Measurements from ENCODE around the gene ANKRD12. TPM values are rescaled to one million over a fixed set of nuclear protein-coding genes. Genes with fewer than 3 reads are reported as not detected.
A peak's percentile ranks its signal among the peaks of the same experiment; 100 is the strongest.

ANKRD12 gene
- polyA plus RNA-seq, 1 donor (not counting 4 experiments of a cell fraction or from before 2014, with no cell fraction given), result 8.0 TPM

GRCh38 chr18:9109523-9109922 lies 27.1 kb upstream of the ANKRD12 start:
- dilution Hi-C loops (cut with MboI; ENCODE audit: extremely low pct_ligation_motif_present, low sequenced_read_pairs), result no loop called here
- peaks cover 29% of the 10 kb centered on the region for H3K4me1 ChIP-seq (ENCODE audit: control insufficient read depth, extremely low read depth, insufficient read depth, low read length)

DNA sequence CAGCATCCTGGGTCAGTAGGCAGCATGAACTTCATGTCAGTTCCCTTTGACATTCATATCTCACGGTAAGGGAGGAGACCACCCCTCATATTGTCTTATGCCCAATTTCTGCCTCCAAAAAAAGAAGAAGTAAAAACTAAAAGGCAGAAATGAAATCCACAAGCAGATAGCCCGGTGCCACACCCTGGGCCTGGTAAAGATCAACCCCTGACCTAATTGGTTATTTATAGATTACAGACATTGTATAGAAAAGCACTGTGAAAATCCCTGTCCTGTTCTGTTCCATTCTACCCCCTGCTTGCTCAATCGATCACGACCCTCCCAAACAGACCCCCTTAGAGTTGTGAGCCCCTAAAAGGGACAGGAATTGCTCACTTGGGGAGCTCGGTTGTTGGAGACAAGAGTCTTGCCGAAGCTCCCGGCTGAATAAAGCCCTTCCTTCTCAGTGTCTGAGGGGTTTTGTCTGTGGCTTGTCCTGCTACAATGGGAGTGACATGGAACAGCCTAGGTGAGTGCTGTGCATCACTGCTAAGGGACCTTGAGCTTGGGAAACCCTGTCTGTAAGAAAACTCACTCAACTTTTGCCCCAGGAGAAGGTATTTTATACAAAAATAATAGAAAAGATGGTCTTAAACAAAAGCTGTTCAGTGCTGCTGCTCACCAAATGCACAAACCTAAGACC lies 23.0 kb upstream of the ANKRD12 start:
- TF ChIP-seq EZH2 (IDR thresholded peaks at IDR 0.05; ENCODE audit: low read length), result no peak
- TF ChIP-seq, protein P1, sequence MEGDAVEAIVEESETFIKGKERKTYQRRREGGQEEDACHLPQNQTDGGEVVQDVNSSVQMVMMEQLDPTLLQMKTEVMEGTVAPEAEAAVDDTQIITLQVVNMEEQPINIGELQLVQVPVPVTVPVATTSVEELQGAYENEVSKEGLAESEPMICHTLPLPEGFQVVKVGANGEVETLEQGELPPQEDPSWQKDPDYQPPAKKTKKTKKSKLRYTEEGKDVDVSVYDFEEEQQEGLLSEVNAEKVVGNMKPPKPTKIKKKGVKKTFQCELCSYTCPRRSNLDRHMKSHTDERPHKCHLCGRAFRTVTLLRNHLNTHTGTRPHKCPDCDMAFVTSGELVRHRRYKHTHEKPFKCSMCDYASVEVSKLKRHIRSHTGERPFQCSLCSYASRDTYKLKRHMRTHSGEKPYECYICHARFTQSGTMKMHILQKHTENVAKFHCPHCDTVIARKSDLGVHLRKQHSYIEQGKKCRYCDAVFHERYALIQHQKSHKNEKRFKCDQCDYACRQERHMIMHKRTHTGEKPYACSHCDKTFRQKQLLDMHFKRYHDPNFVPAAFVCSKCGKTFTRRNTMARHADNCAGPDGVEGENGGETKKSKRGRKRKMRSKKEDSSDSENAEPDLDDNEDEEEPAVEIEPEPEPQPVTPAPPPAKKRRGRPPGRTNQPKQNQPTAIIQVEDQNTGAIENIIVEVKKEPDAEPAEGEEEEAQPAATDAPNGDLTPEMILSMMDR (optimal IDR thresholded peaks at IDR 0.05 in 1 of 3, IDR thresholded peaks at IDR 0.05 in 1 of 3, conservative IDR thresholded peaks at IDR 0.05 in 1 of 3; ENCODE audit: extremely low read depth in 1 of 3, insufficient read depth in 2 of 3, low read length in 3 of 3), result no peak
- Histone ChIP-seq H3K4me2 (ENCODE audit: control insufficient read depth, extremely low read depth, insufficient read depth, low read depth, low read length) (no peak overlapping the region), H3K79me2 (ENCODE audit: control insufficient read depth, insufficient read depth, low read length) (peaks cover 82% of the 10 kb centered on the region), H3K27ac (ENCODE audit: control insufficient read depth, insufficient read depth, low read length) (peak overlapping the region; percentile 11), H3K9me1 (ENCODE audit: control insufficient read depth, extremely low read depth, insufficient read depth, low read length) (no peaks in the 10 kb centered on the region), H3K9ac (ENCODE audit: control insufficient read depth, extremely low read depth, insufficient read depth, low read length) (peak overlapping the region; percentile 12), H3K9me3 (ENCODE audit: control insufficient read depth, low read depth, low read length) (no peaks in the 10 kb centered on the region), H2AFZ (ENCODE audit: control insufficient read depth, low read length) (no peak overlapping the region), H4K20me1 (ENCODE audit: control insufficient read depth, extremely low read depth, insufficient read depth, low read length) (no peaks in the 10 kb centered on the region), H3K36me3 (ENCODE audit: control insufficient read depth in 2 of 2, extremely low read depth in 1 of 2, insufficient read depth in 2 of 2, low read length in 2 of 2) (peaks cover 0 to 6% of the 10 kb centered on the region in 2 experiments), H3K4me3 (ENCODE audit: control insufficient read depth in 2 of 3, extremely low read depth in 1 of 3, insufficient read depth in 2 of 3, low read depth in 1 of 3, low read length in 3 of 3) (no peak overlapping the region), H3K4me1 (ENCODE audit: control insufficient read depth, extremely low read depth, insufficient read depth, low read length) (peaks cover 28% of the 10 kb centered on the region), H3K27me3 (ENCODE audit: control insufficient read depth, extremely low read depth, insufficient read depth, low read length) (no peaks in the 10 kb centered on the region)
- FAIRE-seq, result no peak
- DNase-seq (ENCODE audit: low read depth, low spot score), result no peak
- dilution Hi-C loops (cut with MboI; ENCODE audit: extremely low pct_ligation_motif_present, low sequenced_read_pairs), result no loop called here

More at GRCh38 chr18:9109523-9109922, 27.1 kb upstream of the ANKRD12 start:
- Histone ChIP-seq H3K79me2 (ENCODE audit: control insufficient read depth, insufficient read depth, low read length) (peaks cover 100% of the 10 kb centered on the region), H3K4me2 (ENCODE audit: control insufficient read depth, extremely low read depth, insufficient read depth, low read depth, low read length) (peak overlapping the region; percentile 43), H3K9ac (ENCODE audit: control insufficient read depth, extremely low read depth, insufficient read depth, low read length) (no peak overlapping the region), H3K4me3 (ENCODE audit: control insufficient read depth in 2 of 3, extremely low read depth in 1 of 3, insufficient read depth in 2 of 3, low read depth in 1 of 3, low read length in 3 of 3) (no peak overlapping the region), H3K27ac (ENCODE audit: control insufficient read depth, insufficient read depth, low read length) (no peak overlapping the region), H4K20me1 (ENCODE audit: control insufficient read depth, extremely low read depth, insufficient read depth, low read length) (peaks cover 2% of the 10 kb centered on the region), H2AFZ (ENCODE audit: control insufficient read depth, low read length) (no peak overlapping the region), H3K9me3 (ENCODE audit: control insufficient read depth, low read depth, low read length) (no peaks in the 10 kb centered on the region), H3K27me3 (ENCODE audit: control insufficient read depth, extremely low read depth, insufficient read depth, low read length) (no peaks in the 10 kb centered on the region), H3K36me3 (ENCODE audit: control insufficient read depth in 2 of 2, extremely low read depth in 1 of 2, insufficient read depth in 2 of 2, low read length in 2 of 2) (peaks cover 0 to 6% of the 10 kb centered on the region in 2 experiments), H3K9me1 (ENCODE audit: control insufficient read depth, extremely low read depth, insufficient read depth, low read length) (no peaks in the 10 kb centered on the region)
- no peak for FAIRE-seq
- TF ChIP-seq, protein P1 (optimal IDR thresholded peaks at IDR 0.05 in 1 of 3, IDR thresholded peaks at IDR 0.05 in 1 of 3, conservative IDR thresholded peaks at IDR 0.05 in 1 of 3; ENCODE audit: extremely low read depth in 1 of 3, insufficient read depth in 2 of 3, low read length in 3 of 3), result no peak
- no peak for TF ChIP-seq EZH2 (IDR thresholded peaks at IDR 0.05; ENCODE audit: low read length)
- DNase-seq (ENCODE audit: low read depth, low spot score), result no peak
